MCF 10A (cell line): Measurements from ENCODE around the gene SPINK13. TPM values are rescaled to one million over a fixed set of nuclear protein-coding genes. Genes with fewer than 3 reads are reported as not detected.

ENCODE experiments used
- BruUV-seq: library from RNA; stranded (reverse); fragments of 400-500 nt; replicated peaks from 2 replicates; lab custom pipeline; 2021; lab: Mats Ljungman, UMichigan
- CTCF ChIA-PET: fragments of 300-600 bp; sonication (Branson Sonifier 250); formaldehyde crosslinking; extraction: SDS; loops from one replicate; lab custom pipeline; 2021; ENCODE audit warnings: antibody characterized with exemption, inconsistent platforms; lab: Yijun Ruan, JAX
- POLR2A ChIA-PET: fragments of 300-600, 350-650 bp; sonication (Branson Sonifier 250); formaldehyde crosslinking; extraction: SDS; loops from one replicate; lab custom pipeline; 2020; ENCODE audit warnings: antibody characterized with exemption, inconsistent platforms; lab: Yijun Ruan, JAX
- DNase-seq: peaks from one replicate; pipeline ENCODE4 v3.0.0-alpha.2; 2018; ENCODE audit not compliant: unreplicated experiment
- H3K27ac Mint-ChIP-seq: one replicate; pipeline ENCODE4 v1.8.0; 2022; ENCODE audit warnings: mild to moderate bottlenecking, low read depth, mixed read lengths; ENCODE audit not compliant: unreplicated experiment
- H3K27me3 Mint-ChIP-seq: one replicate; pipeline ENCODE4 v1.8.0; 2022; ENCODE audit warnings: mixed read lengths; ENCODE audit not compliant: insufficient read depth, unreplicated experiment
- H3K36me3 Mint-ChIP-seq: one replicate; pipeline ENCODE4 v1.8.0; 2022; ENCODE audit warnings: mild to moderate bottlenecking, moderate library complexity, mixed read lengths; ENCODE audit not compliant: insufficient read depth, unreplicated experiment
- H3K4me1 Mint-ChIP-seq: one replicate; pipeline ENCODE4 v1.8.0; 2022; ENCODE audit warnings: mixed read lengths; ENCODE audit not compliant: insufficient read depth, unreplicated experiment
- H3K4me3 Mint-ChIP-seq: one replicate; pipeline ENCODE4 v1.8.0; 2022; ENCODE audit warnings: mild to moderate bottlenecking, moderate library complexity, mixed read lengths; ENCODE audit not compliant: unreplicated experiment
- H3K9me3 Mint-ChIP-seq: one replicate; pipeline ENCODE4 v1.8.0; 2022; ENCODE audit warnings: mixed read lengths; ENCODE audit not compliant: unreplicated experiment
- intact Hi-C: fragments of 100-400 bp; cut with micrococcal nuclease; formaldehyde crosslinking; loops from 2 replicates; pipeline ENCODE4 v1.14.1; 2022
- total RNA-seq: library from RNA; stranded (reverse); gene quantifications from 2 replicates; pipeline ENCODE4 v1.2.3, GENCODE V29; 2022
- TF ChIP-seq, protein P1 (sequence below): fragments of 200-600 bp; IDR thresholded peaks from one replicate; pipeline ENCODE4 v1.8.0; 2022; ENCODE audit warnings: antibody characterized with exemption, mild to moderate bottlenecking; ENCODE audit not compliant: unreplicated experiment

SPINK13 gene
- total RNA-seq, 1 experiment from 2014 or later: not detected

DNA sequence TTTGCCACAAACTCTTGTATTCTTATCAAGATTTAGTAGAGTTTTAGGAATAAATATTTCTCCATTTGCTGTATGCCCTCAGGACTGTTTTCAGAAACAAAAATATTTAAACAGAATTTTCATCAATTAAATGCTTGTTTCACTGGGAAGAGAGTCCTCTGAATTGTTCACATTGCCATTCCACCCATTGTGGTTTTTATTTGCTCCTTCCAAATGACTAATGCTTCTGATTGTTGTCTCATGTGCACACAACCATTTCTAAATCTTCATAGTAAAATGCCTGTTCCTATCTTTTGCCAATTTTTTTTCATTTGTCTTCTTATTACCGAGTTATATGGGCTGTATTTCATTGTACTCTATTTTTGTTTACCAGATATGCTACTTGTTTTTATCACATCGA, 19.7 kb upstream of the SPINK13 start:
- Mint-ChIP-seq H3K9me3 (no peaks in the 10 kb centered on the region), H3K4me3 (no peak overlapping the region), H3K27ac (no peak overlapping the region), H3K27me3 (no peaks in the 10 kb centered on the region), H3K36me3 (peaks cover 5% of the 10 kb centered on the region), H3K4me1 (peaks cover 11% of the 10 kb centered on the region)
- TF ChIP-seq, protein P1, sequence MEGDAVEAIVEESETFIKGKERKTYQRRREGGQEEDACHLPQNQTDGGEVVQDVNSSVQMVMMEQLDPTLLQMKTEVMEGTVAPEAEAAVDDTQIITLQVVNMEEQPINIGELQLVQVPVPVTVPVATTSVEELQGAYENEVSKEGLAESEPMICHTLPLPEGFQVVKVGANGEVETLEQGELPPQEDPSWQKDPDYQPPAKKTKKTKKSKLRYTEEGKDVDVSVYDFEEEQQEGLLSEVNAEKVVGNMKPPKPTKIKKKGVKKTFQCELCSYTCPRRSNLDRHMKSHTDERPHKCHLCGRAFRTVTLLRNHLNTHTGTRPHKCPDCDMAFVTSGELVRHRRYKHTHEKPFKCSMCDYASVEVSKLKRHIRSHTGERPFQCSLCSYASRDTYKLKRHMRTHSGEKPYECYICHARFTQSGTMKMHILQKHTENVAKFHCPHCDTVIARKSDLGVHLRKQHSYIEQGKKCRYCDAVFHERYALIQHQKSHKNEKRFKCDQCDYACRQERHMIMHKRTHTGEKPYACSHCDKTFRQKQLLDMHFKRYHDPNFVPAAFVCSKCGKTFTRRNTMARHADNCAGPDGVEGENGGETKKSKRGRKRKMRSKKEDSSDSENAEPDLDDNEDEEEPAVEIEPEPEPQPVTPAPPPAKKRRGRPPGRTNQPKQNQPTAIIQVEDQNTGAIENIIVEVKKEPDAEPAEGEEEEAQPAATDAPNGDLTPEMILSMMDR: no peak
- POLR2A ChIA-PET: no interaction called here
- intact Hi-C loops: no loop called here
- no peak for DNase-seq
- CTCF ChIA-PET: interaction anchor here (1.2 kb wide), 1 partner anchor 126 kb away, joined by 6 read pairs; no protein-coding TSS in a partner anchor
- no TSS peak for BruUV-seq

- no peaks in the 10 kb centered on the region for H3K27me3 Mint-ChIP-seq
- no peak overlapping the region for H3K27ac Mint-ChIP-seq
- TF ChIP-seq, protein P1: no peak
- CTCF ChIA-PET: interaction anchor here (0.8 to 1.4 kb wide), 3 partner anchors 10 to 76 kb away, joined by 3 to 4 read pairs (median 4); partner anchors contain the start of gene SPINK13
- no peaks in the 10 kb centered on the region for H3K4me1 Mint-ChIP-seq
- intact Hi-C loops: no loop called here
- no peak overlapping the region for H3K4me3 Mint-ChIP-seq
- H3K9me3 Mint-ChIP-seq: peaks cover 23% of the 10 kb centered on the region
- no TSS peak for BruUV-seq
- no peaks in the 10 kb centered on the region for H3K36me3 Mint-ChIP-seq
- DNase-seq: no peak
- POLR2A ChIA-PET: interaction anchor here (0.8 kb wide), 1 partner anchor 12 kb away, joined by 6 read pairs; no protein-coding TSS in a partner anchor
Observed at GRCh38 chr5:148255456-148255855, 13.1 kb upstream of the SPINK13 start.

DNA sequence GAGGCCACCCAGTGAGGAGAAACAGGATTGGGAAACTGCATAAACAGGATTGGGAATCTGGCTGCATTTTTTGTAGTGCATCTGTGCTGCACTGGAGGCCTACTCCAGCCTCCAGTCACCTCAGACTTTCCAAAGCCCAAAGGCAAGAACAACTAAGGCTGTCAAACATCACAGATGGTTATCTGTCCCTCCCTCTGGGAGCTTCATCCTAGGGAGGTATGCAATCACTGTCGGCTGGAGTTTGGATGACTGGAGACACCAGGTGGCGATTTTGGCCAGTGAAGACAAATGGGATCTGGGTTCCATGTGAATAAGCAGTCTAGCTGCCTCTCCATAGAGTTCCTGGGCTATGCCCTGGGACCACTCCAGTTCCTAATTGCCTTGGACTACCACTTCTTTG, 9.3 kb upstream of the SPINK13 start:
- ChIA-PET POLR2A (interaction anchor here (0.9 kb wide), 1 partner anchor 17 kb away, joined by 3 read pairs; no protein-coding TSS in a partner anchor), CTCF (interaction anchor here (0.7 kb wide), 1 partner anchor 24 kb away, joined by 3 read pairs; no protein-coding TSS in a partner anchor)
- intact Hi-C loops: no loop called here
- Mint-ChIP-seq H3K27ac (no peak overlapping the region), H3K36me3 (no peaks in the 10 kb centered on the region), H3K9me3 (peaks cover 30% of the 10 kb centered on the region), H3K27me3 (no peaks in the 10 kb centered on the region), H3K4me3 (no peak overlapping the region), H3K4me1 (no peaks in the 10 kb centered on the region)
- no peak for DNase-seq
- BruUV-seq: no TSS peak
- TF ChIP-seq, protein P1: no peak

DNA sequence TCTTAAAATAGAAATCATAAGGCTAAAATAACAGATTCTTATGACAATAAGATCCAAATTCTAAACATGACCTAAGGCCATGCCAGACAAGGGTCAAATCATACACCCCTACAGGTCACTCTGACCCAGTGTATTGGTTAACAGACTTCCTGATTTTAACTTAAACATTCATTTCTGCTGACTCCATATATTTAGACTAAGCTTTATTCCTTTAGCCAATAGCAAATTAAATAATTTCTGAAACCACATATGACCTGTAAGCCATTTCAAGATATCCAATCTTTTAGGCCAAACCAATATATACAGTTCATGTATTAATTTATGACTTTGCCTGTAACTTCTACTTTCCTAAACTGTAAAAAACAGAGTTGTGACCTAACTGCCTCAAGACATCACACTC, 7.4 kb upstream of the SPINK13 start:
- no TSS peak for BruUV-seq
- no peaks in the 10 kb centered on the region for H3K4me1 Mint-ChIP-seq
- TF ChIP-seq, protein P1: no peak
- H3K27ac Mint-ChIP-seq: no peak overlapping the region
- CTCF ChIA-PET: interaction anchor here (1.7 kb wide), 1 partner anchor 30 kb away, joined by 4 read pairs; no protein-coding TSS in a partner anchor
- H3K27me3 Mint-ChIP-seq: no peaks in the 10 kb centered on the region
- H3K4me3 Mint-ChIP-seq: no peak overlapping the region
- H3K36me3 Mint-ChIP-seq: no peaks in the 10 kb centered on the region
- H3K9me3 Mint-ChIP-seq: peaks cover 30% of the 10 kb centered on the region
- POLR2A ChIA-PET: interaction anchor here (0.6 kb wide), 1 partner anchor 52 kb away, joined by 3 read pairs; no protein-coding TSS in a partner anchor
- DNase-seq: no peak
- intact Hi-C loops: no loop called here
